Prostate gland (tissue), 2 donors: Measurements from ENCODE around the gene CACNA1D.
"Not testable (repeated sequence)": the region's sequence is repeated elsewhere in the genome, so short reads cannot be mapped to it uniquely, and the experiment has no call there.

Source experiments
- POLR2A ChIP-seq: fragments of 450-650 bp; IDR thresholded peaks from one replicate; pipeline ENCODE4 v1.6.1; 2016; ENCODE audit warnings: antibody characterized with exemption, mild to moderate bottlenecking
- TF ChIP-seq, protein P1 (sequence below), 4 experiments: fragments of 200-600 bp in 2 of 4; fragments of 450-650 bp in 2 of 4; sonication (generic) in 2 of 4; IDR thresholded peaks; 1 replicate in 3 of 4; 2 replicates in 1 of 4; pipeline ENCODE4 v1.5.1; 2016 to 2019; ENCODE audit warnings: antibody characterized with exemption in 4 of 4, mild to moderate bottlenecking in 2 of 4, moderate library complexity in 2 of 4

GRCh38 chr3:53572184-53572583 is 77.8 kb downstream of the CACNA1D start:
- TF ChIP-seq, protein P1, sequence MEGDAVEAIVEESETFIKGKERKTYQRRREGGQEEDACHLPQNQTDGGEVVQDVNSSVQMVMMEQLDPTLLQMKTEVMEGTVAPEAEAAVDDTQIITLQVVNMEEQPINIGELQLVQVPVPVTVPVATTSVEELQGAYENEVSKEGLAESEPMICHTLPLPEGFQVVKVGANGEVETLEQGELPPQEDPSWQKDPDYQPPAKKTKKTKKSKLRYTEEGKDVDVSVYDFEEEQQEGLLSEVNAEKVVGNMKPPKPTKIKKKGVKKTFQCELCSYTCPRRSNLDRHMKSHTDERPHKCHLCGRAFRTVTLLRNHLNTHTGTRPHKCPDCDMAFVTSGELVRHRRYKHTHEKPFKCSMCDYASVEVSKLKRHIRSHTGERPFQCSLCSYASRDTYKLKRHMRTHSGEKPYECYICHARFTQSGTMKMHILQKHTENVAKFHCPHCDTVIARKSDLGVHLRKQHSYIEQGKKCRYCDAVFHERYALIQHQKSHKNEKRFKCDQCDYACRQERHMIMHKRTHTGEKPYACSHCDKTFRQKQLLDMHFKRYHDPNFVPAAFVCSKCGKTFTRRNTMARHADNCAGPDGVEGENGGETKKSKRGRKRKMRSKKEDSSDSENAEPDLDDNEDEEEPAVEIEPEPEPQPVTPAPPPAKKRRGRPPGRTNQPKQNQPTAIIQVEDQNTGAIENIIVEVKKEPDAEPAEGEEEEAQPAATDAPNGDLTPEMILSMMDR (IDR thresholded peaks at IDR 0.05), result not testable (repeated sequence)
- not testable (repeated sequence) for TF ChIP-seq POLR2A
